SK-N-SH (cell line): Measurements from ENCODE around the gene PARP4. TPM values are rescaled to one million over a fixed set of nuclear protein-coding genes. Genes with fewer than 3 reads are reported as not detected.

ENCODE experiments used
- CTCF ChIA-PET: fragments of 300-600, 350-600 bp; formaldehyde crosslinking; extraction: SDS; loops from one replicate; lab custom pipeline; 2021; lab: Yijun Ruan, JAX
- POLR2A ChIA-PET: fragments of 350-600 bp; sonication (Branson Sonifier 250); formaldehyde crosslinking; extraction: SDS; loops from one replicate; lab custom pipeline; 2020; ENCODE audit warnings: antibody characterized with exemption, inconsistent platforms; lab: Yijun Ruan, JAX
- DNase-seq: peaks from one replicate; pipeline ENCODE4 v3.0.0; 2012
- H2AFZ ChIP-seq: fragments of 200-600 bp; sonication (generic); 2 replicates; pipeline ENCODE4 v1.8.1; 2016; ENCODE audit warnings: antibody characterized with exemption, mild to moderate bottlenecking, low read depth
- H3F3A ChIP-seq: fragments of 200-600 bp; sonication (generic); replicated peaks from 2 replicates; pipeline ENCODE3; 2016; ENCODE audit warnings: antibody characterized with exemption, mild to moderate bottlenecking; ENCODE audit not compliant: insufficient read depth
- H3K27ac ChIP-seq, 2 experiments: fragments of 200-500 bp in 1 of 2; fragments of 200-600 bp in 1 of 2; sonication (Bioruptor generic) in 1 of 2; sonication (generic), shearing (Covaris generic) in 1 of 2; 2 replicates each; pipeline versions ENCODE4 v1.5.1 to v1.6.1; 2014 to 2016; ENCODE audit warnings: low read depth in 2 of 2, inconsistent platforms in 1 of 2, low read length in 1 of 2, mild to moderate bottlenecking in 1 of 2, mixed read lengths in 1 of 2
- H3K27me3 ChIP-seq: fragments of 200-600 bp; sonication (generic), shearing (Covaris generic); 2 replicates; pipeline ENCODE4 v1.6.1; 2016; ENCODE audit warnings: mixed run types; ENCODE audit not compliant: insufficient read depth
- H3K36me3 ChIP-seq, 2 experiments: fragments of 200-500 bp in 1 of 2; fragments of 200-600 bp in 1 of 2; sonication (Bioruptor generic) in 1 of 2; sonication (generic) in 1 of 2; replicated peaks in 1 of 2; 2 replicates each; pipeline versions ENCODE3 to v1.5.1; 2014 to 2016; ENCODE audit warnings: low read length in 1 of 2, mild to moderate bottlenecking in 1 of 2; ENCODE audit not compliant: insufficient read depth in 2 of 2, control insufficient read depth in 1 of 2
- H3K4me1 ChIP-seq, 2 experiments: fragments of 200-500 bp in 1 of 2; fragments of 200-600 bp in 1 of 2; sonication (Bioruptor generic) in 1 of 2; sonication (generic), shearing (Covaris generic) in 1 of 2; 2 replicates each; pipeline versions ENCODE4 v1.5.1 to v1.6.1; 2014 to 2016; ENCODE audit warnings: low read depth in 1 of 2, low read length in 1 of 2, mixed run types in 1 of 2; ENCODE audit not compliant: insufficient read depth in 2 of 2, control insufficient read depth in 1 of 2
- H3K4me2 ChIP-seq: fragments of 200-600 bp; sonication (generic), shearing (Covaris generic); 2 replicates; pipeline ENCODE4 v1.6.1; 2017; ENCODE audit warnings: mixed run types
- H3K4me3 ChIP-seq, 2 experiments: fragments of 200-500 bp in 1 of 2; fragments of 200-600 bp in 1 of 2; sonication (Bioruptor generic) in 1 of 2; sonication (generic), shearing (Covaris generic) in 1 of 2; 2 replicates each; pipeline versions ENCODE4 v1.5.1 to v1.8.1; 2014 to 2016; ENCODE audit warnings: low read depth in 2 of 2, inconsistent platforms in 1 of 2, low read length in 1 of 2, mild to moderate bottlenecking in 1 of 2, mixed read lengths in 1 of 2, moderate library complexity in 1 of 2
- H3K79me2 ChIP-seq: fragments of 200-600 bp; sonication (generic); 2 replicates; pipeline ENCODE4 v1.8.1; 2017; ENCODE audit warnings: mild to moderate bottlenecking; ENCODE audit not compliant: insufficient read depth
- H3K9ac ChIP-seq: fragments of 200-600 bp; sonication (generic); 2 replicates; pipeline ENCODE4 v1.6.1; 2017; ENCODE audit warnings: mixed run types
- H3K9me2 ChIP-seq: fragments of 200-600 bp; sonication (generic); 2 replicates; pipeline ENCODE4 v1.6.1; 2017; ENCODE audit warnings: mixed run types
- H3K9me3 ChIP-seq: fragments of 200-600 bp; sonication (generic); 2 replicates; pipeline ENCODE4 v1.6.1; 2017; ENCODE audit warnings: mixed run types, mild to moderate bottlenecking, moderate library complexity
- H4K20me1 ChIP-seq: fragments of 200-600 bp; sonication (generic); 2 replicates; pipeline ENCODE4 v1.6.1; 2017; ENCODE audit warnings: mild to moderate bottlenecking, mixed run types; ENCODE audit not compliant: insufficient read depth
- FOSL2 ChIP-seq: IDR thresholded peaks from 2 replicates; pipeline ENCODE4 v1.4.0; 2012; ENCODE audit warnings: low read depth, mild to moderate bottlenecking, moderate library complexity, borderline replicate concordance
- GATA2 ChIP-seq: sonication (generic); formaldehyde crosslinking; IDR thresholded peaks from 2 replicates; pipeline ENCODE4 v1.5.0; 2020; ENCODE audit warnings: mild to moderate bottlenecking, missing genetic modification reagents
- IRF3 ChIP-seq: fragments of 150-350 bp; IDR thresholded peaks from 2 replicates; pipeline ENCODE4 v1.6.1; 2016; ENCODE audit warnings: mild to moderate bottlenecking, low read depth, low read length
- JUND ChIP-seq: IDR thresholded peaks from 2 replicates; pipeline ENCODE4 v1.4.0; 2012
- MXI1 ChIP-seq: IDR thresholded peaks from 2 replicates; pipeline ENCODE4 v1.6.1; 2012; ENCODE audit warnings: mild to moderate bottlenecking, low read depth, low read length, improper control_type of control experiment
- NFIC ChIP-seq: IDR thresholded peaks from 2 replicates; pipeline ENCODE4 v1.4.0; 2012; ENCODE audit warnings: borderline replicate concordance
- POLR2AphosphoS5 ChIP-seq: IDR thresholded peaks from 2 replicates; pipeline ENCODE4 v1.6.1; 2012; ENCODE audit warnings: low read depth, low read length
- SIN3A ChIP-seq: IDR thresholded peaks from 2 replicates; pipeline ENCODE4 v1.6.1; 2012; ENCODE audit warnings: low read depth, mild to moderate bottlenecking, low read length, moderate library complexity, borderline replicate concordance
- SMC3 ChIP-seq: IDR thresholded peaks from 2 replicates; pipeline ENCODE4 v1.6.1; 2012; ENCODE audit warnings: low read depth, low read length, improper control_type of control experiment
- TAF1 ChIP-seq: IDR thresholded peaks from 2 replicates; pipeline ENCODE4 v1.6.1; 2012; ENCODE audit warnings: low read depth, mild to moderate bottlenecking, low read length, moderate library complexity, borderline replicate concordance
- TEAD4 ChIP-seq: IDR thresholded peaks from 2 replicates; pipeline ENCODE4 v1.4.0; 2012; ENCODE audit warnings: mild to moderate bottlenecking, borderline replicate concordance; ENCODE audit not compliant: insufficient read depth
- YY1 ChIP-seq: IDR thresholded peaks from 2 replicates; pipeline ENCODE4 v1.4.0; 2012; ENCODE audit warnings: low read depth, mild to moderate bottlenecking
- WGBS: methylation state at CpG from one replicate; pipeline ENCODE4 v1.1.6; 2017; ENCODE audit warnings: low lambda C conversion rate; 5-methylcytosine and 5-hydroxymethylcytosine counted together
- polyA plus RNA-seq, 3 experiments: library from polyadenylated mRNA; depleted of rRNA; stranded (reverse); fragments of >200 nt; gene quantifications; 2 replicates each; pipeline ENCODE4 v1.2.3, GENCODE V29; 2012
- TF ChIP-seq, protein P1 (sequence below): fragments of 200-600 bp; sonication (generic); IDR thresholded peaks from 2 replicates; pipeline ENCODE4 v1.6.1; 2017; ENCODE audit warnings: antibody characterized with exemption, mild to moderate bottlenecking, moderate library complexity
- TF ChIP-seq, protein P2 (sequence below): fragments of 150-350 bp; IDR thresholded peaks from 2 replicates; pipeline ENCODE4 v1.6.1; 2017; ENCODE audit warnings: antibody characterized with exemption, low read length, low read depth, borderline replicate concordance

Gene PARP4
- polyA plus RNA-seq, 1 of the 3 experiments (the other 2 are of a cell fraction) = 33.9 TPM

DNA sequence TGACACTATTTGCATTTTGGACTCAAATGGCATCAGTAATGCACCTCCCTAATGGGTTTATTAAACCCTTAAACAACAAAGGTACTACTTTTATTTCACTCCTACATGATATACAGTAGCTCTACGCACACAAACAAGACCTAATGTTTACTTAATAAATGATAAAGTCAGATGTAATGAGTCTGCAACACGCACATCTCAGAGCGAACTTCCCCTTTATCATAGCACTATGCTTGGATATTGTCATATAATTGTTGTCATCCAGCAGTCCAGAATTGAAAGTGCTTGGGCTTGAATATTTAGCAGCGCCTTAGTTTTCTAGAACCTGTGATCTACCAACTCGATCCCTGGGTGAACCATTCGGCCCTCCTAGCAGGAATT is 772 bp downstream of the PARP4 start:
- POLR2A ChIA-PET = interaction anchor here (1.2 kb wide), 1 partner anchor 24 kb away, joined by 3 read pairs; no protein-coding TSS in a partner anchor
- peaks cover 0 to 10% of the 10 kb centered on the region in 2 experiments; a peak in 2 of 4 replicates for H3K4me1 ChIP-seq
- H3K79me2 ChIP-seq = peaks cover 52% of the 10 kb centered on the region
- peak overlapping the region; percentile 93 for H2AFZ ChIP-seq
- H3K4me2 ChIP-seq = peak overlapping the region; percentile 84
- H3K9me3 ChIP-seq = no peaks in the 10 kb centered on the region
- CTCF ChIA-PET = interaction anchor here (0.8 to 1.1 kb wide), 2 partner anchors 8 to 15 kb away, joined by 3 read pairs; no protein-coding TSS in a partner anchor
- H3K27ac ChIP-seq = peak overlapping the region; percentile 78 to 92
- peaks cover 0 to 2% of the 10 kb centered on the region in 2 experiments for H3K36me3 ChIP-seq
- H3K9ac ChIP-seq = peak overlapping the region; percentile 92
- H3F3A ChIP-seq = peaks cover 14% of the 10 kb centered on the region
- 16% methylated on average over 6 of the region's 6 CpGs for WGBS
- no peaks in the 10 kb centered on the region for H3K9me2 ChIP-seq
- DNase-seq = peak; percentile 50
- TF ChIP-seq FOSL2 (no peak; the same call in 1 of the 2 replicates), JUND (no peak), TAF1 (no peak), SIN3A (no peak), SMC3 (no peak), NFIC (no peak), IRF3 (no peak), YY1 (no peak), TEAD4 (no peak), MXI1 (no peak), GATA2 (CRISPR knock-in tag) (no peak), POLR2AphosphoS5 (no peak)
- TF ChIP-seq, protein P1, sequence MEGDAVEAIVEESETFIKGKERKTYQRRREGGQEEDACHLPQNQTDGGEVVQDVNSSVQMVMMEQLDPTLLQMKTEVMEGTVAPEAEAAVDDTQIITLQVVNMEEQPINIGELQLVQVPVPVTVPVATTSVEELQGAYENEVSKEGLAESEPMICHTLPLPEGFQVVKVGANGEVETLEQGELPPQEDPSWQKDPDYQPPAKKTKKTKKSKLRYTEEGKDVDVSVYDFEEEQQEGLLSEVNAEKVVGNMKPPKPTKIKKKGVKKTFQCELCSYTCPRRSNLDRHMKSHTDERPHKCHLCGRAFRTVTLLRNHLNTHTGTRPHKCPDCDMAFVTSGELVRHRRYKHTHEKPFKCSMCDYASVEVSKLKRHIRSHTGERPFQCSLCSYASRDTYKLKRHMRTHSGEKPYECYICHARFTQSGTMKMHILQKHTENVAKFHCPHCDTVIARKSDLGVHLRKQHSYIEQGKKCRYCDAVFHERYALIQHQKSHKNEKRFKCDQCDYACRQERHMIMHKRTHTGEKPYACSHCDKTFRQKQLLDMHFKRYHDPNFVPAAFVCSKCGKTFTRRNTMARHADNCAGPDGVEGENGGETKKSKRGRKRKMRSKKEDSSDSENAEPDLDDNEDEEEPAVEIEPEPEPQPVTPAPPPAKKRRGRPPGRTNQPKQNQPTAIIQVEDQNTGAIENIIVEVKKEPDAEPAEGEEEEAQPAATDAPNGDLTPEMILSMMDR = no peak
- TF ChIP-seq, protein P2, sequence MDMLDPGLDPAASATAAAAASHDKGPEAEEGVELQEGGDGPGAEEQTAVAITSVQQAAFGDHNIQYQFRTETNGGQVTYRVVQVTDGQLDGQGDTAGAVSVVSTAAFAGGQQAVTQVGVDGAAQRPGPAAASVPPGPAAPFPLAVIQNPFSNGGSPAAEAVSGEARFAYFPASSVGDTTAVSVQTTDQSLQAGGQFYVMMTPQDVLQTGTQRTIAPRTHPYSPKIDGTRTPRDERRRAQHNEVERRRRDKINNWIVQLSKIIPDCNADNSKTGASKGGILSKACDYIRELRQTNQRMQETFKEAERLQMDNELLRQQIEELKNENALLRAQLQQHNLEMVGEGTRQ = no peak
- TF ChIP-seq, all 33 proteins: peak for 0
- peak overlapping the region; percentile 84 to 87 for H3K4me3 ChIP-seq
- no peaks in the 10 kb centered on the region for H3K27me3 ChIP-seq
- peaks cover 13% of the 10 kb centered on the region for H4K20me1 ChIP-seq
